ENCODE results near the gene KRTAP9-2.
"Not testable (repeated sequence)": the region's sequence is repeated elsewhere in the genome, so short reads cannot be mapped to it uniquely, and the experiment has no call there.

Gene KRTAP9-2

GRCh38 chr17:41215681-41216080, 10.8 kb upstream of the KRTAP9-2 start:
- no peak overlapping the region for H3K27ac ChIP-seq
- TF ChIP-seq, protein P1, sequence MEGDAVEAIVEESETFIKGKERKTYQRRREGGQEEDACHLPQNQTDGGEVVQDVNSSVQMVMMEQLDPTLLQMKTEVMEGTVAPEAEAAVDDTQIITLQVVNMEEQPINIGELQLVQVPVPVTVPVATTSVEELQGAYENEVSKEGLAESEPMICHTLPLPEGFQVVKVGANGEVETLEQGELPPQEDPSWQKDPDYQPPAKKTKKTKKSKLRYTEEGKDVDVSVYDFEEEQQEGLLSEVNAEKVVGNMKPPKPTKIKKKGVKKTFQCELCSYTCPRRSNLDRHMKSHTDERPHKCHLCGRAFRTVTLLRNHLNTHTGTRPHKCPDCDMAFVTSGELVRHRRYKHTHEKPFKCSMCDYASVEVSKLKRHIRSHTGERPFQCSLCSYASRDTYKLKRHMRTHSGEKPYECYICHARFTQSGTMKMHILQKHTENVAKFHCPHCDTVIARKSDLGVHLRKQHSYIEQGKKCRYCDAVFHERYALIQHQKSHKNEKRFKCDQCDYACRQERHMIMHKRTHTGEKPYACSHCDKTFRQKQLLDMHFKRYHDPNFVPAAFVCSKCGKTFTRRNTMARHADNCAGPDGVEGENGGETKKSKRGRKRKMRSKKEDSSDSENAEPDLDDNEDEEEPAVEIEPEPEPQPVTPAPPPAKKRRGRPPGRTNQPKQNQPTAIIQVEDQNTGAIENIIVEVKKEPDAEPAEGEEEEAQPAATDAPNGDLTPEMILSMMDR (conservative IDR thresholded peaks at IDR 0.05): no peak
- no peak for TF ChIP-seq ZFX (IDR thresholded peaks at IDR 0.05)

GRCh38 chr17:41223821-41224220, 2.6 kb upstream of the KRTAP9-2 start:
- no peak for TF ChIP-seq ZFX (IDR thresholded peaks at IDR 0.05)
- TF ChIP-seq, protein P1 (conservative IDR thresholded peaks at IDR 0.05): no peak

GRCh38 chr17:41226051-41226450, 397 bp upstream of the KRTAP9-2 start:
- no peak overlapping the region for H3K27ac ChIP-seq
- no peak for TF ChIP-seq ZFX (IDR thresholded peaks at IDR 0.05)
- TF ChIP-seq, protein P1 (conservative IDR thresholded peaks at IDR 0.05): no peak

More at GRCh38 chr17:41223821-41224220, 2.6 kb upstream of the KRTAP9-2 start:
- H3K27ac ChIP-seq: no peak overlapping the region

- no peak for TF ChIP-seq ZFX (IDR thresholded peaks at IDR 0.05)
- TF ChIP-seq, protein P1 (conservative IDR thresholded peaks at IDR 0.05): no peak
- no peak overlapping the region for H3K27ac ChIP-seq
These were observed 3.6 kb downstream of the KRTAP9-2 start for GRCh38 chr17:41230094-41230493.

- no peak overlapping the region for H3K27ac ChIP-seq
These were observed 5.3 kb downstream of the KRTAP9-2 start for GRCh38 chr17:41231731-41232130.

DNA sequence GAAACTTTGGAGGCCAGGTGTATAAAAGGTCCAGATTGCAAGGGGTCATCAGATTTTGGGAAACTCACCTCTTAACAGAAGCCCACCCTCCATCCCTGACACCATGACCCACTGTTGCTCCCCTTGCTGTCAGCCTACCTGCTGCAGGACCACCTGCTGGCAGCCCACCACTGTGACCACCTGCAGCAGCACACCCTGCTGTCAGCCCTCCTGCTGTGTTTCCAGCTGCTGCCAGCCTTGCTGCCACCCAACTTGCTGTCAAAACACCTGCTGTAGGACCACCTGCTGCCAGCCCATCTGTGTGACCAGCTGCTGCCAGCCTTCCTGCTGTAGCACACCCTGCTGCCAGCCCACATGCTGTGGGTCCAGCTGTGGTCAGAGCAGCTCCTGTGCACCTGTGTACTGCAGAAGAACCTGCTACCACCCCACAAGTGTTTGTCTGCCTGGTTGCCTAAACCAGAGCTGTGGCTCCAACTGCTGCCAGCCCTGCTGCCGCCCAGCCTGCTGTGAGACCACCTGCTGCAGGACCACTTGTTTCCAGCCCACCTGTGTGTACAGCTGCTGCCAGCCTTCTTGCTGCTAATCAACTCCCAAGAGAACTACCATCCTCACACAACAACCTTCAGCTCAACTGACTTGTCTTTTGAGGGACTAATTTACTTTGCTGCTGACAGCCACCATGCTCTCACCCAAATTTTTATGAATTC, 6.1 kb downstream of the KRTAP9-2 start, which contains the start of gene KRTAP9-3:
KRTAP9-3 (plus strand) TSS at position 51 of the 707 bp plus-strand sequence; CDS start at position 104, 53 bp downstream.
- H3K27ac ChIP-seq: not testable (repeated sequence)

More at GRCh38 chr17:41231731-41232130, 5.3 kb downstream of the KRTAP9-2 start:
- TF ChIP-seq ZFX (IDR thresholded peaks at IDR 0.05): no peak
- TF ChIP-seq, protein P1 (conservative IDR thresholded peaks at IDR 0.05): no peak

DNA sequence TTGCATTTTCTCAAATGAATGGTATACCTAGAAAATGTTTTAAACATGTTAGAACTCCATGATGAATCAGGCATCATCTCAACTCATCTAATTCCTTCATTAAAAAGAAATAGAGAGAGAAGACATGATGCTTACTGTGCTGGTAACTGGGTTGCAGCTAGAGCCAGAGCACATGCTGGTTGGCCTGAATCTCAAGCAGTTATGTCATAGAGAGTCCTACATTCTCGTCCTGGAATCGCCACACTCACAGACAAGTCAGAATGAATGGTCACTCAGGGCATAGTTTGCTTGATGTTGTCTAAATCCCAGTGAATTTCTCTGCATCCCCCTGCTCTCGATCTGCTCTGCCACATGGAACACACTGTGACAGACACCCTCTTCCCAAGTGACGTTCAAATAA, 10.7 kb downstream of the KRTAP9-2 start:
- not testable (repeated sequence) for H3K27ac ChIP-seq

- H3K27ac ChIP-seq: not testable (repeated sequence)
These were observed 11.5 kb downstream of the KRTAP9-2 start, which contains the start of gene KRTAP9-8 for GRCh38 chr17:41237949-41238437. KRTAP9-8 (plus strand) TSS chr17:41237999; CDS start chr17:41238052, 53 bp downstream.

GRCh38 chr17:41246995-41247787, 20.7 kb downstream of the KRTAP9-2 start:
- not testable (repeated sequence) for H3K27ac ChIP-seq

- not testable (repeated sequence) for H3K27ac ChIP-seq
These were observed 23.3 kb downstream of the KRTAP9-2 start, which contains the start of gene KRTAP9-4 for GRCh38 chr17:41249637-41250240. KRTAP9-4 (plus strand) TSS chr17:41249687; CDS start chr17:41249721, 34 bp downstream.
